HepG2 (cell line): Measurements from ENCODE around the gene LRRC25. TPM values are rescaled to one million over a fixed set of nuclear protein-coding genes. Genes with fewer than 3 reads are reported as not detected.

Experiments
- CENPX ChIP-seq: sonication (generic); formaldehyde crosslinking; IDR thresholded peaks from 2 replicates; pipeline ENCODE4 v1.9.0; 2021; ENCODE audit warnings: mild to moderate bottlenecking, missing genetic modification reagents, moderate library complexity
- HMG20A ChIP-seq: IDR thresholded peaks from 2 replicates; pipeline ENCODE4 v1.6.1; 2016; ENCODE audit warnings: borderline replicate concordance
- HNRNPUL1 ChIP-seq: fragments of 200-400 bp; formaldehyde crosslinking; IDR thresholded peaks from 2 replicates; pipeline ENCODE4 v1.6.1; 2017; ENCODE audit warnings: low read depth, mild to moderate bottlenecking, low read length, moderate library complexity
- IKZF1 ChIP-seq: fragments of 450-650 bp; IDR thresholded peaks from 2 replicates; pipeline ENCODE4 v1.7.1; 2016
- KLF16 ChIP-seq, 2 experiments: sonication (generic) in 1 of 2; formaldehyde crosslinking in 1 of 2; IDR thresholded peaks; 2 replicates each; pipeline versions ENCODE4 v1.6.1 to v1.8.0; 2016 to 2023; ENCODE audit warnings: missing genetic modification reagents in 2 of 2, missing compliant biosample characterization in 1 of 2
- MZF1 ChIP-seq: sonication (generic); formaldehyde crosslinking; IDR thresholded peaks from 2 replicates; pipeline ENCODE4 v1.8.1; 2023; ENCODE audit warnings: mild to moderate bottlenecking, missing genetic modification reagents, borderline replicate concordance
- NR2F2 ChIP-seq: IDR thresholded peaks from 2 replicates; pipeline ENCODE4 v1.6.1; 2012; ENCODE audit warnings: low read depth, inconsistent platforms, borderline replicate concordance
- PTBP1 ChIP-seq: fragments of 200-400 bp; formaldehyde crosslinking; IDR thresholded peaks from 2 replicates; pipeline ENCODE4 v1.6.1; 2018; ENCODE audit warnings: low read length, low read depth; ENCODE audit not compliant: poor library complexity, severe bottlenecking
- RCOR2 ChIP-seq: IDR thresholded peaks from 2 replicates; pipeline ENCODE4 v1.6.1; 2016; ENCODE audit warnings: missing biosample characterization, missing genetic modification reagents
- STAT5B ChIP-seq: sonication (generic); formaldehyde crosslinking; IDR thresholded peaks from 2 replicates; pipeline ENCODE4 v1.4.0; 2020; ENCODE audit warnings: missing genetic modification reagents
- THAP11 ChIP-seq: IDR thresholded peaks from 2 replicates; pipeline ENCODE4 v1.6.1; 2016; ENCODE audit warnings: missing biosample characterization, missing genetic modification reagents
- TOE1 ChIP-seq: sonication (generic); formaldehyde crosslinking; IDR thresholded peaks from 2 replicates; pipeline ENCODE4 v1.4.0; 2020; ENCODE audit warnings: mild to moderate bottlenecking, missing genetic modification reagents
- WIZ ChIP-seq: sonication (generic); formaldehyde crosslinking; IDR thresholded peaks from 2 replicates; pipeline ENCODE4 v1.5.1; 2020; ENCODE audit warnings: mild to moderate bottlenecking, missing genetic modification reagents
- ZMYM3 ChIP-seq: sonication (generic); formaldehyde crosslinking; IDR thresholded peaks from 2 replicates; pipeline ENCODE4 v1.5.1; 2020; ENCODE audit warnings: mild to moderate bottlenecking, missing genetic modification reagents
- ZNF274 ChIP-seq: sonication (generic); formaldehyde crosslinking; IDR thresholded peaks from 2 replicates; pipeline ENCODE4 v1.5.1; 2020; ENCODE audit warnings: mild to moderate bottlenecking, missing genetic modification reagents
- ZNF331 ChIP-seq: sonication (generic); formaldehyde crosslinking; IDR thresholded peaks from 2 replicates; pipeline ENCODE4 v1.4.0; 2020; ENCODE audit warnings: missing genetic modification reagents
- ZNF501 ChIP-seq: sonication (generic); formaldehyde crosslinking; IDR thresholded peaks from 2 replicates; pipeline ENCODE4 v1.5.1; 2020; ENCODE audit warnings: mild to moderate bottlenecking, moderate library complexity, missing genetic modification reagents
- ZNF772 ChIP-seq: sonication (generic); formaldehyde crosslinking; IDR thresholded peaks from 2 replicates; pipeline ENCODE4 v1.5.0; 2020; ENCODE audit warnings: mild to moderate bottlenecking, missing genetic modification reagents
- polyA plus RNA-seq, 8 experiments: library from polyadenylated mRNA; depleted of rRNA in 3 of 8; stranded (reverse) in 7 of 8; unstranded in 1 of 8; fragments of >200 nt; fragmentation: Illumina TruSeq in 4 of 8; extraction: Trizol in 4 of 8; gene quantifications; 2 replicates each; pipeline versions ENCODE4 v1.2.1 to v1.2.3, GENCODE V29; 2011 to 2016; ENCODE audit warnings: low read depth in 4 of 8, missing spikeins in 1 of 8, mixed read lengths in 1 of 8; ENCODE audit not compliant: insufficient read depth in 1 of 8
- total RNA-seq, 5 experiments: library from RNA; depleted of rRNA; stranded (reverse); fragments of >200 nt; fragmentation: Illumina TruSeq; extraction: Trizol; gene quantifications; 2 replicates each; pipeline ENCODE4 v1.2.3, GENCODE V29; 2016; ENCODE audit warnings: low read depth in 1 of 5
- TF ChIP-seq, protein P1 (sequence below): IDR thresholded peaks from 2 replicates; pipeline ENCODE4 v1.6.1; 2012; ENCODE audit warnings: low read length, improper control_type of control experiment
- TF ChIP-seq, protein P2 (sequence below): IDR thresholded peaks from 2 replicates; pipeline ENCODE4 v1.4.0; 2020; ENCODE audit warnings: mild to moderate bottlenecking, missing genetic modification reagents
- TF ChIP-seq, protein P3 (sequence below): sonication (generic); formaldehyde crosslinking; IDR thresholded peaks from 2 replicates; pipeline ENCODE4 v1.4.0; 2020; ENCODE audit warnings: missing genetic modification reagents, low read depth, mild to moderate bottlenecking, borderline replicate concordance
- TF ChIP-seq, protein P4 (sequence below): sonication (generic); formaldehyde crosslinking; IDR thresholded peaks from 2 replicates; pipeline ENCODE4 v1.4.0; 2020; ENCODE audit warnings: missing genetic modification reagents

The LRRC25 gene
- total and polyA plus RNA-seq, 2 of the 13 experiments (the other 11 are each of a cell fraction or from before 2014, with no cell fraction given), result 0.13 to 0.53 TPM

DNA sequence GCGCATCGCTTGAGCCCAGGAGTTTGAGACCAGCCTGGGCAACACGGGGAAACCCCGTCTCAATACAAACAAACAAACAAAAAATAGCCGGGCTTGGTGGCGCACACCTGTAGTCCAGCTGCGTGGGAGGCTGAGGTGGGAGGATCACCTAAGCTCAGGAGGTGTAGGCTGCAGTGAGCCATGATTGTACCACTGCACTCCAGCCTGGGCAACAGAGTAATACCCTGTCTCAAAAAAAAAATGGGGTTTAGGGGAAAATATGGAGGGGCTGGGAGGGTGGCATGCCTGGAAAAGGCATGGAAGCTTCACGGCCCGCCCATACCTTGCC, 42.5 kb upstream of the LRRC25 start (continued):
- TF ChIP-seq, protein P1, sequence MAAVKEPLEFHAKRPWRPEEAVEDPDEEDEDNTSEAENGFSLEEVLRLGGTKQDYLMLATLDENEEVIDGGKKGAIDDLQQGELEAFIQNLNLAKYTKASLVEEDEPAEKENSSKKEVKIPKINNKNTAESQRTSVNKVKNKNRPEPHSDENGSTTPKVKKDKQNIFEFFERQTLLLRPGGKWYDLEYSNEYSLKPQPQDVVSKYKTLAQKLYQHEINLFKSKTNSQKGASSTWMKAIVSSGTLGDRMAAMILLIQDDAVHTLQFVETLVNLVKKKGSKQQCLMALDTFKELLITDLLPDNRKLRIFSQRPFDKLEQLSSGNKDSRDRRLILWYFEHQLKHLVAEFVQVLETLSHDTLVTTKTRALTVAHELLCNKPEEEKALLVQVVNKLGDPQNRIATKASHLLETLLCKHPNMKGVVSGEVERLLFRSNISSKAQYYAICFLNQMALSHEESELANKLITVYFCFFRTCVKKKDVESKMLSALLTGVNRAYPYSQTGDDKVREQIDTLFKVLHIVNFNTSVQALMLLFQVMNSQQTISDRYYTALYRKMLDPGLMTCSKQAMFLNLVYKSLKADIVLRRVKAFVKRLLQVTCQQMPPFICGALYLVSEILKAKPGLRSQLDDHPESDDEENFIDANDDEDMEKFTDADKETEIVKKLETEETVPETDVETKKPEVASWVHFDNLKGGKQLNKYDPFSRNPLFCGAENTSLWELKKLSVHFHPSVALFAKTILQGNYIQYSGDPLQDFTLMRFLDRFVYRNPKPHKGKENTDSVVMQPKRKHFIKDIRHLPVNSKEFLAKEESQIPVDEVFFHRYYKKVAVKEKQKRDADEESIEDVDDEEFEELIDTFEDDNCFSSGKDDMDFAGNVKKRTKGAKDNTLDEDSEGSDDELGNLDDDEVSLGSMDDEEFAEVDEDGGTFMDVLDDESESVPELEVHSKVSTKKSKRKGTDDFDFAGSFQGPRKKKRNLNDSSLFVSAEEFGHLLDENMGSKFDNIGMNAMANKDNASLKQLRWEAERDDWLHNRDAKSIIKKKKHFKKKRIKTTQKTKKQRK, result no peak
- TF ChIP-seq, protein P2, sequence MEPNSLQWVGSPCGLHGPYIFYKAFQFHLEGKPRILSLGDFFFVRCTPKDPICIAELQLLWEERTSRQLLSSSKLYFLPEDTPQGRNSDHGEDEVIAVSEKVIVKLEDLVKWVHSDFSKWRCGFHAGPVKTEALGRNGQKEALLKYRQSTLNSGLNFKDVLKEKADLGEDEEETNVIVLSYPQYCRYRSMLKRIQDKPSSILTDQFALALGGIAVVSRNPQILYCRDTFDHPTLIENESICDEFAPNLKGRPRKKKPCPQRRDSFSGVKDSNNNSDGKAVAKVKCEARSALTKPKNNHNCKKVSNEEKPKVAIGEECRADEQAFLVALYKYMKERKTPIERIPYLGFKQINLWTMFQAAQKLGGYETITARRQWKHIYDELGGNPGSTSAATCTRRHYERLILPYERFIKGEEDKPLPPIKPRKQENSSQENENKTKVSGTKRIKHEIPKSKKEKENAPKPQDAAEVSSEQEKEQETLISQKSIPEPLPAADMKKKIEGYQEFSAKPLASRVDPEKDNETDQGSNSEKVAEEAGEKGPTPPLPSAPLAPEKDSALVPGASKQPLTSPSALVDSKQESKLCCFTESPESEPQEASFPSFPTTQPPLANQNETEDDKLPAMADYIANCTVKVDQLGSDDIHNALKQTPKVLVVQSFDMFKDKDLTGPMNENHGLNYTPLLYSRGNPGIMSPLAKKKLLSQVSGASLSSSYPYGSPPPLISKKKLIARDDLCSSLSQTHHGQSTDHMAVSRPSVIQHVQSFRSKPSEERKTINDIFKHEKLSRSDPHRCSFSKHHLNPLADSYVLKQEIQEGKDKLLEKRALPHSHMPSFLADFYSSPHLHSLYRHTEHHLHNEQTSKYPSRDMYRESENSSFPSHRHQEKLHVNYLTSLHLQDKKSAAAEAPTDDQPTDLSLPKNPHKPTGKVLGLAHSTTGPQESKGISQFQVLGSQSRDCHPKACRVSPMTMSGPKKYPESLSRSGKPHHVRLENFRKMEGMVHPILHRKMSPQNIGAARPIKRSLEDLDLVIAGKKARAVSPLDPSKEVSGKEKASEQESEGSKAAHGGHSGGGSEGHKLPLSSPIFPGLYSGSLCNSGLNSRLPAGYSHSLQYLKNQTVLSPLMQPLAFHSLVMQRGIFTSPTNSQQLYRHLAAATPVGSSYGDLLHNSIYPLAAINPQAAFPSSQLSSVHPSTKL (CRISPR knock-in tag), result no peak
- TF ChIP-seq ZNF331 (CRISPR knock-in tag) (no peak), KLF16 (CRISPR knock-in tag; IDR thresholded peaks at IDR 0.05) (0 out of 4 replicates have a peak, but pooled peaks of 1 of the 2 experiments have one; percentile 25), ZNF274 (peak; percentile 39; the same call in 1 of the 2 replicates), IKZF1 (no peak), THAP11 (CRISPR knock-in tag) (no peak), NR2F2 (0 out of 2 replicates have a peak, but pooled peaks have one; percentile 6), STAT5B (CRISPR knock-in tag) (no peak), ZMYM3 (CRISPR knock-in tag) (no peak), RCOR2 (CRISPR knock-in tag) (no peak), CENPX (CRISPR knock-in tag) (no peak), ZNF772 (CRISPR knock-in tag) (no peak), PTBP1 (no peak), WIZ (CRISPR knock-in tag) (no peak), MZF1 (CRISPR knock-in tag) (no peak), ZNF501 (CRISPR knock-in tag) (peak; percentile 53; the same call in 1 of the 2 replicates), HNRNPUL1 (no peak), TOE1 (no peak), HMG20A (CRISPR knock-in tag) (no peak)
- TF ChIP-seq, protein P3, sequence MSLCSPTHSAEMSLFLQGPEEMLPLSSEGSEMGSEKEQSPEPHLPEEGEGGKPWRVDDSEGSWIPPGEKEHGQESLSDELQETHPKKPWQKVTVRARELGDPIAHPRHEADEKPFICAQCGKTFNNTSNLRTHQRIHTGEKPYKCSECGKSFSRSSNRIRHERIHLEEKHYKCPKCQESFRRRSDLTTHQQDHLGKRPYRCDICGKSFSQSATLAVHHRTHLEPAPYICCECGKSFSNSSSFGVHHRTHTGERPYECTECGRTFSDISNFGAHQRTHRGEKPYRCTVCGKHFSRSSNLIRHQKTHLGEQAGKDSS, result no peak
- TF ChIP-seq, protein P4, sequence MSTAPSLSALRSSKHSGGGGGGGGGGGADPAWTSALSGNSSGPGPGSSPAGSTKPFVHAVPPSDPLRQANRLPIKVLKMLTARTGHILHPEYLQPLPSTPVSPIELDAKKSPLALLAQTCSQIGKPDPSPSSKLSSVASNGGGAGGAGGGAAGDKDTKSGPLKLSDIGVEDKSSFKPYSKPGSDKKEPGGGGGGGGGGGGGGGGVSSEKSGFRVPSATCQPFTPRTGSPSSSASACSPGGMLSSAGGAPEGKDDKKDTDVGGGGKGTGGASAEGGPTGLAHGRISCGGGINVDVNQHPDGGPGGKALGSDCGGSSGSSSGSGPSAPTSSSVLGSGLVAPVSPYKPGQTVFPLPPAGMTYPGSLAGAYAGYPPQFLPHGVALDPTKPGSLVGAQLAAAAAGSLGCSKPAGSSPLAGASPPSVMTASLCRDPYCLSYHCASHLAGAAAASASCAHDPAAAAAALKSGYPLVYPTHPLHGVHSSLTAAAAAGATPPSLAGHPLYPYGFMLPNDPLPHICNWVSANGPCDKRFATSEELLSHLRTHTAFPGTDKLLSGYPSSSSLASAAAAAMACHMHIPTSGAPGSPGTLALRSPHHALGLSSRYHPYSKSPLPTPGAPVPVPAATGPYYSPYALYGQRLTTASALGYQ, result no peak
